Prostate gland (tissue), 2 donors: ENCODE measurements around the gene NINJ2. TPM values are rescaled to one million over a fixed set of nuclear protein-coding genes. Genes with fewer than 3 reads are reported as not detected.

Experiments used
- DNase-seq: peaks from one replicate; pipeline ENCODE4 v3.0.0-alpha.2; 2019; ENCODE audit warnings: low spot score
- H3K27ac ChIP-seq, 2 donors: fragments of 200-600 bp; sonication (generic); 2 replicates each; pipeline ENCODE4 v1.5.1; 2017 to 2019
- H3K27me3 ChIP-seq: fragments of 200-600 bp; sonication (generic); replicated peaks from 2 replicates; pipeline ENCODE4 v1.5.1; 2019; ENCODE audit not compliant: insufficient read depth
- H3K36me3 ChIP-seq, 2 donors: fragments of 200-600 bp; sonication (generic); 1 replicate in 1 of 2; 2 replicates in 1 of 2; pipeline versions ENCODE4 v1.5.1 to v1.8.1; 2017 to 2019
- H3K4me1 ChIP-seq: fragments of 200-600 bp; sonication (generic); replicated peaks from 2 replicates; pipeline ENCODE4 v1.5.1; 2019
- H3K4me3 ChIP-seq, 2 donors: fragments of 200-600 bp; sonication (generic); 2 replicates each; pipeline ENCODE4 v1.5.1; 2017 to 2019
- H3K9me3 ChIP-seq: fragments of 200-600 bp; sonication (generic); 2 replicates; pipeline ENCODE4 v1.5.1; 2017
- CTCF ChIP-seq, 4 experiments: fragments of 200-600 bp in 2 of 4; fragments of 450-650 bp in 2 of 4; sonication (generic) in 2 of 4; IDR thresholded peaks; 1 replicate in 3 of 4; 2 replicates in 1 of 4; pipeline ENCODE4 v1.5.1; 2016 to 2019; ENCODE audit warnings: antibody characterized with exemption in 4 of 4, mild to moderate bottlenecking in 2 of 4, moderate library complexity in 2 of 4
- POLR2A ChIP-seq: fragments of 450-650 bp; IDR thresholded peaks from one replicate; pipeline ENCODE4 v1.6.1; 2016; ENCODE audit warnings: antibody characterized with exemption, mild to moderate bottlenecking
- POLR2AphosphoS5 ChIP-seq: sonication (generic); formaldehyde crosslinking; IDR thresholded peaks from one replicate; pipeline ENCODE4 v1.6.1; 2017; ENCODE audit warnings: antibody characterized with exemption
- WGBS: methylation state at CpG from one replicate; pipeline ENCODE4 v1.1.5; 2018; 5-methylcytosine and 5-hydroxymethylcytosine counted together
- intact Hi-C: fragments of 100-400 bp; cut with DNase I; formaldehyde crosslinking; loops from one replicate; pipeline ENCODE4 v1.14.2; 2022
- total RNA-seq, 2 donors: library from RNA; depleted of rRNA; stranded (reverse); fragments of >200 nt; gene quantifications; one replicate each; pipeline ENCODE4 v1.1.0, GENCODE V29; 2016

Gene NINJ2
- total RNA-seq, 2 donors from 2014 or later: 1.1 to 17.3 TPM

GRCh38 chr12:617304-617915, 45.8 kb downstream of the NINJ2 start:
- H3K27ac ChIP-seq: no peak overlapping the region
- TF ChIP-seq CTCF (IDR thresholded peaks at IDR 0.05) (no peak), POLR2A (no peak), POLR2AphosphoS5 (no peak)
- intact Hi-C loops: no loop called here
- H3K9me3 ChIP-seq: no peaks in the 10 kb centered on the region
- no peaks in the 10 kb centered on the region for H3K36me3 ChIP-seq
- no peaks in the 10 kb centered on the region for H3K27me3 ChIP-seq
- H3K4me1 ChIP-seq: no peaks in the 10 kb centered on the region
- H3K4me3 ChIP-seq: no peak overlapping the region
- no peak for DNase-seq
- whole genome bisulfite sequencing: 81% methylated on average over 14 of the region's 14 CpGs

- intact Hi-C loops: no loop called here
- H3K27ac ChIP-seq: no peak overlapping the region
- TF ChIP-seq POLR2AphosphoS5 (no peak), CTCF (IDR thresholded peaks at IDR 0.05) (no peak), POLR2A (no peak)
- WGBS: 83% methylated on average over 4 of the region's 4 CpGs
- H3K9me3 ChIP-seq: no peaks in the 10 kb centered on the region
- H3K27me3 ChIP-seq: no peaks in the 10 kb centered on the region
- H3K4me1 ChIP-seq: no peaks in the 10 kb centered on the region
- H3K36me3 ChIP-seq: no peaks in the 10 kb centered on the region
- H3K4me3 ChIP-seq: no peak overlapping the region
- DNase-seq: no peak
Observed at GRCh38 chr12:615620-616019, 47.6 kb downstream of the NINJ2 start.

GRCh38 chr12:614411-614970, 48.8 kb downstream of the NINJ2 start:
- Histone ChIP-seq H3K4me3 (no peak overlapping the region), H3K36me3 (no peaks in the 10 kb centered on the region), H3K27me3 (no peaks in the 10 kb centered on the region), H3K9me3 (no peaks in the 10 kb centered on the region), H3K4me1 (no peaks in the 10 kb centered on the region), H3K27ac (no peak overlapping the region)
- DNase-seq: no peak
- TF ChIP-seq POLR2AphosphoS5 (no peak), CTCF (IDR thresholded peaks at IDR 0.05) (peak in 2 of 4 experiments; percentile 9 to 27), POLR2A (no peak)
- WGBS: 42% methylated on average over 12 of the region's 12 CpGs
- intact Hi-C loops: no loop called here

GRCh38 chr12:613996-614395, 49.2 kb downstream of the NINJ2 start:
- H3K27ac ChIP-seq: no peak overlapping the region
- no peak for DNase-seq
- H3K9me3 ChIP-seq: no peaks in the 10 kb centered on the region
- TF ChIP-seq CTCF (IDR thresholded peaks at IDR 0.05) (no peak), POLR2AphosphoS5 (no peak), POLR2A (no peak)
- WGBS: 84% methylated on average over 5 of the region's 5 CpGs
- no peak overlapping the region for H3K4me3 ChIP-seq
- intact Hi-C loops: no loop called here
- H3K4me1 ChIP-seq: no peaks in the 10 kb centered on the region
- no peaks in the 10 kb centered on the region for H3K36me3 ChIP-seq
- no peaks in the 10 kb centered on the region for H3K27me3 ChIP-seq

DNA sequence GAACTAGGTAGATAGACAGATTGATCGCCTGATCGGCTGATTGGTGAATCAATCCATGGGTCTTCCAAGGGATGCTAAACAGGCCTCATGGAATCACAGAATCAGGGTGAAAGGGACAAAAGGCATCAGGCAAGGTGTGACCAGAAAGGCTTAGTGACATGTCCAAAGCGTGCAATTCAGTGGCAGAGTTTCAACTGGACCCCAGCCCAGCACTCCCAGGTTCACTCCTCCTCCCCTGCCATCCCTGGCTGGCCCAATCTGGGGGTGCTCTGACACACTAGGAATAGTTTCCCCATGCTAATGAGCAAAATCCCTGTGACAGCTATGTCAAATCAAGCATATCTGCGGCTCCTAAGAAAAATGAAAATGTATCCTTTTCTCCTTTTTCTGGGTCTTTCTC, 50.4 kb downstream of the NINJ2 start:
- Histone ChIP-seq H3K4me3 (no peak overlapping the region), H3K27ac (no peak overlapping the region), H3K4me1 (no peaks in the 10 kb centered on the region), H3K36me3 (no peaks in the 10 kb centered on the region), H3K27me3 (no peaks in the 10 kb centered on the region), H3K9me3 (no peaks in the 10 kb centered on the region)
- intact Hi-C loops: no loop called here
- DNase-seq: no peak
- WGBS: 87% methylated on average over 4 of the region's 4 CpGs
- TF ChIP-seq POLR2A (no peak), POLR2AphosphoS5 (no peak), CTCF (IDR thresholded peaks at IDR 0.05) (no peak)
